ENCODE results near the gene GSTM4. TPM values are rescaled to one million over a fixed set of nuclear protein-coding genes. Genes with fewer than 3 reads are reported as not detected.

The GSTM4 gene
- 10 to 100 TPM; 30.8 to 68.8 (median 43.7) TPM for total RNA-seq

GRCh38 chr1:109655615-109656519 is at the start of gene GSTM4:
Gene GSTM4, plus strand, starts transcription at chr1:109656099. Its CDS starts 291 bp downstream, at chr1:109656390.
- no peaks in the 10 kb centered on the region for H3K27me3 ChIP-seq
- intact Hi-C loops (cut with DNase I), result no loop called here
- no peaks in the 10 kb centered on the region for H3K9me3 ChIP-seq
- peak; percentile 93 to 95 for DNase-seq
- 0 to 1% methylated on average over 18 to 35 of the region's 54 CpGs for WGBS, 2 donors
- TF ChIP-seq CTCF (IDR thresholded peaks at IDR 0.05) (peak in 1 of 6 experiments; percentile 7), POLR2A (IDR thresholded peaks at IDR 0.05) (peak in 1 of 2 donors; percentile 77)
- H3K36me3 ChIP-seq, result no peaks in the 10 kb centered on the region
- peak within 1 kb of the TSS; percentile 84 to 95 (median 86) for H3K27ac ChIP-seq
- H3K4me3 ChIP-seq (replicated peaks in 1 of 3), result peak within 1 kb of the TSS; percentile 31 to 65 (median 52)
- peaks cover 23 to 36% of the 10 kb centered on the region in 2 donors for H3K4me1 ChIP-seq

GRCh38 chr1:109609881-109610280 is 46.0 kb upstream of the GSTM4 start:
- Histone ChIP-seq H3K27ac (no peak overlapping the region), H3K9me3 (no peaks in the 10 kb centered on the region), H3K36me3 (no peaks in the 10 kb centered on the region), H3K4me1 (no peaks in the 10 kb centered on the region), H3K27me3 (no peaks in the 10 kb centered on the region), H3K4me3 (replicated peaks in 1 of 3) (no peak overlapping the region)
- TF ChIP-seq CTCF (IDR thresholded peaks at IDR 0.05), result no peak
- TF ChIP-seq POLR2A (IDR thresholded peaks at IDR 0.05), result no peak
- intact Hi-C loops (cut with DNase I), result no loop called here
- WGBS, 2 donors, result 95% methylated on average over 3 of the region's 3 CpGs
- DNase-seq, result no peak

GRCh38 chr1:109610609-109611307 is 45.1 kb upstream of the GSTM4 start:
- H3K27ac ChIP-seq, result no peak overlapping the region
- no peak for DNase-seq
- H3K4me1 ChIP-seq, result no peaks in the 10 kb centered on the region
- no peak overlapping the region for H3K4me3 ChIP-seq (replicated peaks in 1 of 3)
- no peaks in the 10 kb centered on the region for H3K27me3 ChIP-seq
- intact Hi-C loops (cut with DNase I), result no loop called here
- no peaks in the 10 kb centered on the region for H3K9me3 ChIP-seq
- WGBS, 2 donors, result 39 to 51% methylated on average over 3 of the region's 3 CpGs
- no peaks in the 10 kb centered on the region for H3K36me3 ChIP-seq
- TF ChIP-seq CTCF (IDR thresholded peaks at IDR 0.05), result no peak
- no peak for TF ChIP-seq POLR2A (IDR thresholded peaks at IDR 0.05)

- no peaks in the 10 kb centered on the region for H3K27me3 ChIP-seq
- H3K36me3 ChIP-seq, result no peaks in the 10 kb centered on the region
- H3K4me1 ChIP-seq, result no peaks in the 10 kb centered on the region
- DNase-seq, result no peak
- intact Hi-C loops (cut with DNase I), result no loop called here
- 92% methylated on average over 13 of the region's 13 CpGs for WGBS, 2 donors
- no peaks in the 10 kb centered on the region for H3K9me3 ChIP-seq
- no peak for TF ChIP-seq POLR2A (IDR thresholded peaks at IDR 0.05)
- no peak for TF ChIP-seq CTCF (IDR thresholded peaks at IDR 0.05)
- H3K27ac ChIP-seq, result no peak overlapping the region
- H3K4me3 ChIP-seq (replicated peaks in 1 of 3), result no peak overlapping the region
These were observed 44.5 kb upstream of the GSTM4 start for GRCh38 chr1:109611308-109611990.

Data from thyroid gland (tissue), 4 donors.